PC-3 (cell line): Measurements from ENCODE around the gene POMT2. TPM values are rescaled to one million over a fixed set of nuclear protein-coding genes. Genes with fewer than 3 reads are reported as not detected.

Experiments used
- ATAC-seq: fragments of 200-7000 bp; cut with Tn5 transposase; 2 replicates; pipeline ENCODE4 v1.9.1; 2020; ENCODE audit warnings: mild to moderate bottlenecking, moderate library complexity
- BruUV-seq: library from RNA; stranded (reverse); fragments of 400-500 nt; replicated peaks from 2 replicates; lab custom pipeline; 2021; lab: Mats Ljungman, UMichigan
- CTCF ChIA-PET: fragments of 300-600 bp; sonication (Branson Sonifier 250); formaldehyde crosslinking; loops from one replicate; lab custom pipeline; 2022; ENCODE audit warnings: antibody characterized with exemption; lab: Charles Lee
- POLR2A ChIA-PET: fragments of 300-600 bp; sonication (Branson Sonifier 250); formaldehyde crosslinking; loops from one replicate; lab custom pipeline; 2022; ENCODE audit warnings: antibody characterized with exemption; ENCODE audit not compliant: unreplicated experiment; lab: Charles Lee
- DNase-seq: peaks from one replicate; pipeline ENCODE4 v3.0.0-alpha.2; 2015
- H2AFZ ChIP-seq: fragments of 300-600 bp; sonication (generic); 2 replicates; pipeline ENCODE4 v1.6.0; 2016; ENCODE audit warnings: antibody characterized with exemption, low read length
- H3F3A ChIP-seq: fragments of 300-600 bp; sonication (generic); one replicate; pipeline ENCODE4 v1.6.0; 2017; ENCODE audit warnings: antibody characterized with exemption, low read length, control low read depth, mild to moderate bottlenecking; ENCODE audit not compliant: unreplicated experiment
- H3K27ac ChIP-seq: fragments of 300-600 bp; sonication (generic); 2 replicates; pipeline ENCODE4 v1.5.1; 2016; ENCODE audit warnings: mild to moderate bottlenecking, low read length
- H3K27me3 ChIP-seq: fragments of 300-600 bp; sonication (generic); 2 replicates; pipeline ENCODE4 v1.6.1; 2016; ENCODE audit warnings: low read length, mixed read lengths
- H3K36me3 ChIP-seq: fragments of 300-600 bp; sonication (generic); 2 replicates; pipeline ENCODE4 v1.6.1; 2016; ENCODE audit warnings: low read depth, mixed run types, low read length, mixed read lengths
- H3K4me1 ChIP-seq: fragments of 300-600 bp; sonication (generic); 2 replicates; pipeline ENCODE4 v1.5.1; 2016; ENCODE audit warnings: low read length; ENCODE audit not compliant: insufficient read depth
- H3K4me2 ChIP-seq: fragments of 300-600 bp; sonication (generic); 2 replicates; pipeline ENCODE4 v1.6.0; 2016; ENCODE audit warnings: low read length
- H3K4me3 ChIP-seq: fragments of 300-600 bp; sonication (generic); 2 replicates; pipeline ENCODE4 v1.5.1; 2016; ENCODE audit warnings: mild to moderate bottlenecking, low read length, mixed read lengths
- H3K79me2 ChIP-seq: fragments of 300-600 bp; sonication (generic); 2 replicates; pipeline ENCODE4 v1.6.1; 2017; ENCODE audit warnings: low read length, mixed read lengths
- H3K9ac ChIP-seq: fragments of 300-600 bp; sonication (generic); 2 replicates; pipeline ENCODE4 v1.6.0; 2016; ENCODE audit warnings: mild to moderate bottlenecking, low read length
- H3K9me2 ChIP-seq: fragments of 300-600 bp; sonication (generic); replicated peaks from 2 replicates; pipeline ENCODE4 v1.6.1; 2016; ENCODE audit warnings: mixed run types, low read length, mixed read lengths
- H3K9me3 ChIP-seq: fragments of 300-600 bp; sonication (generic); 2 replicates; pipeline ENCODE4 v1.6.1; 2016; ENCODE audit warnings: low read length, mixed read lengths
- H4K20me1 ChIP-seq: fragments of 300-600 bp; sonication (generic); 2 replicates; pipeline ENCODE4 v1.6.1; 2016; ENCODE audit warnings: low read length, mixed read lengths
- CTCF ChIP-seq: fragments of 300-600 bp; sonication (generic); conservative IDR thresholded peaks from 2 replicates; pipeline ENCODE4 v1.5.1; 2017; ENCODE audit warnings: antibody characterized with exemption, low read depth, mild to moderate bottlenecking, low read length
- EZH2 ChIP-seq: fragments of 300-600 bp; sonication (generic); IDR thresholded peaks from one replicate; pipeline ENCODE4 v1.6.1; 2017; ENCODE audit warnings: antibody characterized with exemption, mild to moderate bottlenecking, low read length; ENCODE audit not compliant: unreplicated experiment
- EZH2phosphoT487 ChIP-seq: fragments of 300-600 bp; sonication (generic); IDR thresholded peaks from 2 replicates; pipeline ENCODE4 v1.6.1; 2018; ENCODE audit warnings: mild to moderate bottlenecking, antibody characterized with exemption, low read length, borderline replicate concordance
- intact Hi-C: fragments of 100-400 bp; cut with micrococcal nuclease; formaldehyde crosslinking; loops from 2 replicates; pipeline ENCODE4 v1.9.0; 2023
- total RNA-seq: library from RNA; depleted of rRNA; stranded (reverse); fragments of >200 nt; gene quantifications from 2 replicates; pipeline ENCODE4 v1.2.3, GENCODE V29; 2014

The POMT2 gene
- total RNA-seq, 1 experiment from 2014 or later = 67.6 TPM

GRCh38 chr14:77342726-77343397 is 22.2 kb upstream of the POMT2 start:
- Histone ChIP-seq H3K27ac (no peak overlapping the region), H3K4me1 (no peaks in the 10 kb centered on the region), H3K36me3 (no peaks in the 10 kb centered on the region; the same call in 1 of the 2 replicates), H3K4me2 (no peak overlapping the region), H3F3A (no peaks in the 10 kb centered on the region), H3K9me2 (no peaks in the 10 kb centered on the region), H3K27me3 (no peaks in the 10 kb centered on the region), H3K79me2 (no peaks in the 10 kb centered on the region), H3K9me3 (no peaks in the 10 kb centered on the region), H4K20me1 (no peaks in the 10 kb centered on the region), H3K9ac (no peak overlapping the region), H2AFZ (no peak overlapping the region), H3K4me3 (no peak overlapping the region)
- DNase-seq (no peak), ATAC-seq (no peak)
- no peak for TF ChIP-seq EZH2
- TF ChIP-seq EZH2phosphoT487 = no peak
- no peak for TF ChIP-seq CTCF
- ChIA-PET CTCF (no interaction called here), POLR2A (no interaction called here)
- no TSS peak for BruUV-seq
- intact Hi-C loops = no loop called here

GRCh38 chr14:77340389-77340788 is 19.7 kb upstream of the POMT2 start:
- ChIA-PET POLR2A (no interaction called here), CTCF (no interaction called here)

More at GRCh38 chr14:77340389-77340788, 19.7 kb upstream of the POMT2 start:
- no peak overlapping the region for H2AFZ ChIP-seq
- intact Hi-C loops = no loop called here
- TF ChIP-seq EZH2phosphoT487 = no peak
- no peak for TF ChIP-seq CTCF
- no peak for TF ChIP-seq EZH2
- H3K4me3 ChIP-seq = no peak overlapping the region
- H3K79me2 ChIP-seq = no peaks in the 10 kb centered on the region
- H3K9me2 ChIP-seq = no peaks in the 10 kb centered on the region
- DNase-seq (no peak), ATAC-seq (no peak)
- H3K4me2 ChIP-seq = no peak overlapping the region
- BruUV-seq = no TSS peak
- H3K9ac ChIP-seq = no peak overlapping the region
- H3K4me1 ChIP-seq = no peaks in the 10 kb centered on the region
- H3F3A ChIP-seq = no peaks in the 10 kb centered on the region
- no peaks in the 10 kb centered on the region for H4K20me1 ChIP-seq
- no peak overlapping the region for H3K27ac ChIP-seq
- H3K36me3 ChIP-seq = no peaks in the 10 kb centered on the region; the same call in 1 of the 2 replicates
- no peaks in the 10 kb centered on the region for H3K27me3 ChIP-seq
- H3K9me3 ChIP-seq = no peaks in the 10 kb centered on the region
